A549 (cell line): ENCODE measurements around the gene GSK3A. TPM values are rescaled to one million over a fixed set of nuclear protein-coding genes. Genes with fewer than 3 reads are reported as not detected.
A peak's percentile ranks its signal among the peaks of the same experiment; 100 is the strongest.

ENCODE experiments used
- ATAC-seq, 2 experiments: fragments of 200-7000 bp in 1 of 2; fragments of >200 bp in 1 of 2; cut with Nextera tagmentation in 1 of 2; cut with Tn5 transposase in 1 of 2; 3 replicates each; pipeline versions ENCODE4 v1.8.0 to v1.9.1; 2018 to 2020; ENCODE audit warnings: mild to moderate bottlenecking in 1 of 2, moderate library complexity in 1 of 2
- CTCF ChIA-PET: fragments of 300-600 bp; sonication (Branson Sonifier 250); formaldehyde crosslinking; extraction: SDS; loops from one replicate; lab custom pipeline; 2021; ENCODE audit warnings: antibody characterized with exemption, inconsistent platforms; lab: Yijun Ruan, JAX
- POLR2A ChIA-PET: fragments of 350-600 bp; formaldehyde crosslinking; extraction: SDS; loops from one replicate; lab custom pipeline; 2021; ENCODE audit warnings: antibody characterized with exemption, inconsistent platforms; lab: Yijun Ruan, JAX
- DNase-seq, 2 experiments: peaks; one replicate each; pipeline versions ENCODE4 v3.0.0 to v3.0.0-alpha.2; 2011 to 2016; ENCODE audit warnings: low read depth in 1 of 2, low spot score in 1 of 2
- FAIRE-seq: peaks from 2 replicates; lab custom pipeline; 2011; peaks lifted over from hg19 to GRCh38; lab: Jason Lieb, UNC
- H3K27ac ChIP-seq, 2 experiments: fragments of >200 bp; sonication (Bioruptor Twin); formaldehyde crosslinking; 3 replicates each; pipeline ENCODE4 v1.5.1; 2016 to 2017
- H3K4me1 ChIP-seq: fragments of >200 bp; sonication (Bioruptor Twin); formaldehyde crosslinking; 3 replicates; pipeline ENCODE4 v1.6.1; 2016
- H3K4me2 ChIP-seq: fragments of >200 bp; sonication (Bioruptor Twin); formaldehyde crosslinking; 3 replicates; pipeline ENCODE4 v1.6.1; 2016
- H3K4me3 ChIP-seq: fragments of >200 bp; sonication (Bioruptor Twin); formaldehyde crosslinking; 3 replicates; pipeline ENCODE4 v1.5.1; 2016
- H3K9me3 ChIP-seq: fragments of >200 bp; sonication (Bioruptor Twin); formaldehyde crosslinking; 3 replicates; pipeline ENCODE4 v1.6.1; 2016
- BCL3 ChIP-seq: fragments of >200 bp; sonication (Bioruptor Twin); formaldehyde crosslinking; IDR thresholded peaks from 3 replicates; pipeline ENCODE4 v1.6.1; 2016
- CBX8 ChIP-seq: fragments of 200-600 bp; sonication (generic); IDR thresholded peaks from 2 replicates; pipeline ENCODE4 v1.6.1; 2016
- ELK1 ChIP-seq: fragments of 150-350 bp; IDR thresholded peaks from 2 replicates; pipeline ENCODE4 v1.6.1; 2014; ENCODE audit warnings: low read depth, mild to moderate bottlenecking, low read length
- EP300 ChIP-seq, 2 experiments: fragments of >200 bp; sonication (Bioruptor Twin); formaldehyde crosslinking; IDR thresholded peaks; 2 replicates in 1 of 2; 3 replicates in 1 of 2; pipeline ENCODE4 v1.6.1; 2016 to 2017
- ESRRA ChIP-seq: fragments of 150-350 bp; IDR thresholded peaks from 2 replicates; pipeline ENCODE4 v1.6.1; 2014; ENCODE audit warnings: mild to moderate bottlenecking, low read length, borderline replicate concordance
- FOSL2 ChIP-seq, 2 experiments: fragments of 450-650 bp in 1 of 2; fragments of >200 bp in 1 of 2; sonication (Bioruptor Twin) in 1 of 2; formaldehyde crosslinking; IDR thresholded peaks; 2 replicates each; pipeline versions ENCODE4 v1.5.0 to v1.6.1; 2016 to 2020; ENCODE audit warnings: mild to moderate bottlenecking in 1 of 2, moderate library complexity in 1 of 2
- GATA3 ChIP-seq: IDR thresholded peaks from 2 replicates; pipeline ENCODE4 v1.6.1; 2012; ENCODE audit warnings: borderline replicate concordance
- HEYL ChIP-seq: fragments of 250-450 bp; sonication (Bioruptor Pico); IDR thresholded peaks from 2 replicates; pipeline ENCODE4 v1.8.0; 2021; ENCODE audit warnings: mild to moderate bottlenecking, moderate library complexity
- HMGXB4 ChIP-seq: fragments of 250-450 bp; sonication (Bioruptor Pico); IDR thresholded peaks from 2 replicates; pipeline ENCODE4 v1.5.0; 2021; ENCODE audit warnings: mild to moderate bottlenecking, moderate library complexity, borderline replicate concordance
- MAFK ChIP-seq: fragments of 450-650 bp; IDR thresholded peaks from 2 replicates; pipeline ENCODE4 v1.6.1; 2014; ENCODE audit not compliant: partially characterized antibody
- MAX ChIP-seq: IDR thresholded peaks from 2 replicates; pipeline ENCODE4 v1.6.1; 2012
- NFE2L2 ChIP-seq: fragments of 150-350 bp; conservative IDR thresholded peaks from 2 replicates; pipeline ENCODE4 v1.6.1; 2014; ENCODE audit warnings: low read length
- POLR2AphosphoS2 ChIP-seq: conservative IDR thresholded peaks from 2 replicates; pipeline ENCODE4 v1.6.1; 2012; ENCODE audit warnings: low read length, improper control_type of control experiment, inconsistent platforms
- SMC3 ChIP-seq: fragments of >200 bp; sonication (Bioruptor Twin); formaldehyde crosslinking; IDR thresholded peaks from 3 replicates; pipeline ENCODE4 v1.6.1; 2018; ENCODE audit warnings: inconsistent platforms
- SREBF2 ChIP-seq: fragments of 450-650 bp; IDR thresholded peaks from 2 replicates; pipeline ENCODE4 v1.6.1; 2014; ENCODE audit warnings: mild to moderate bottlenecking, moderate library complexity
- TP53 ChIP-seq: fragments of 250-450 bp; sonication (Bioruptor Pico); IDR thresholded peaks from 2 replicates; pipeline ENCODE4 v1.5.0; 2021; ENCODE audit warnings: mild to moderate bottlenecking, moderate library complexity
- WGBS: methylation state at CpG from one replicate; pipeline ENCODE4 v1.1.6; 2017; ENCODE audit errors: missing lambda C conversion rate; 5-methylcytosine and 5-hydroxymethylcytosine counted together
- polyA plus RNA-seq, 4 experiments: library from polyadenylated mRNA; depleted of rRNA in 3 of 4; stranded (reverse); fragments of >200 nt; fragmentation: RNase III in 1 of 4; extraction: RNeasy Plus Mini Kit Qiagen cat#74134 plus additional on column Dnase treatment in 1 of 4; gene quantifications; 2 replicates in 3 of 4; 3 replicates in 1 of 4; pipeline ENCODE4 v1.2.3, GENCODE V29; 2011 to 2017

GSK3A gene
- polyA plus RNA-seq, 2 of the 4 experiments (the other 2 are of a cell fraction) = 55.2 to 85.1 TPM

- no peak for TF ChIP-seq SMC3
- TF ChIP-seq POLR2AphosphoS2 = no peak
- no peak for TF ChIP-seq EP300 (IDR thresholded peaks at IDR 0.05)
- TF ChIP-seq CBX8 = no peak
- TF ChIP-seq HMGXB4 (CRISPR knock-in tag) = no peak
- TF ChIP-seq HEYL (CRISPR knock-in tag) = no peak
- no peak for TF ChIP-seq SREBF2
- TF ChIP-seq MAFK = peak; percentile 98
- ATAC-seq (no peak), DNase-seq (no peak), FAIRE-seq (no peak)
- no peak overlapping the region for H3K4me3 ChIP-seq
- peak overlapping the region in 1 of 2 experiments; percentile 94; a peak in 2 of 6 replicates for H3K27ac ChIP-seq
- H3K9me3 ChIP-seq = no peaks in the 10 kb centered on the region
- peak overlapping the region; percentile 100; the same call in 2 of the 3 replicates for H3K4me2 ChIP-seq
- 83% methylated on average over 13 of the region's 13 CpGs for WGBS
- ChIA-PET POLR2A (interaction anchor here (0.9 kb wide), 1 partner anchor 10 kb away, joined by 3 read pairs; no protein-coding TSS in a partner anchor), CTCF (interaction anchor here (0.9 to 23.7 kb wide), 7 partner anchors 8 to 153 kb away, joined by 3 to 616 read pairs (median 4); partner anchors contain the start of genes GSK3A, PAFAH1B3 and PRR19)
- peaks cover 47% of the 10 kb centered on the region for H3K4me1 ChIP-seq
These were observed 44.1 kb upstream of the GSK3A start for GRCh38 chr19:42286349-42287016.

- WGBS = 91% methylated on average over 6 of the region's 6 CpGs
- ChIA-PET POLR2A (no interaction called here), CTCF (interaction anchor here (13.5 to 23.7 kb wide), 3 partner anchors 8 to 44 kb away, joined by 212 to 616 read pairs (median 224); partner anchors contain the start of genes GSK3A, PAFAH1B3 and PRR19)
These were observed 43.6 kb upstream of the GSK3A start for GRCh38 chr19:42285988-42286348.

DNA sequence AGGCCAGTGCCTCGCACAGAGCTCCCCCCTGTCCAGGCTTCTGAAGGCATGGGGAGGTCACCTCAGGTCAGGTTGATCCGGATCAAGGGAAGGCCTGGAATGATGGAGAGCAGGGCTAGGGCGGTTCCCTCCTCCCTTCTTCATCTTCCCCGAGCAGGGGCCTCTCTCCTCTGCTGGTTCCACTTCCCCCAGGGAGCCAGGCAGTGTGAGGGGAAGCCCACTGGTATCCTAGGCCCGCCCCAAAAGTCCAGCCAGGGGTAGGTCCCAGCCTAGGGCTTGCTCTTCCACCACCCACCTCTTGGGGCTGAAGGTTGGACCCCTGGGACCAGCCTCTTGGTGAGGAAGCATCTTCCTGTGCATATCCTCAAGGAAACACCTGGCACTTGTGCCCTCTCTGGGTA is 43.1 kb upstream of the GSK3A start:
- Histone ChIP-seq H3K4me2 (peak overlapping the region; percentile 100), H3K27ac (peak overlapping the region; percentile 94 to 98; a peak in 4 of 6 replicates), H3K9me3 (no peaks in the 10 kb centered on the region), H3K4me3 (peak overlapping the region; percentile 76; the same call in 2 of the 3 replicates), H3K4me1 (peaks cover 48% of the 10 kb centered on the region)
- ATAC-seq = no peak
- WGBS = 93% methylated on average over 5 of the region's 5 CpGs
- ChIA-PET POLR2A (no interaction called here), CTCF (interaction anchor here (0.8 to 23.7 kb wide), 4 partner anchors 15 to 177 kb away, joined by 3 to 616 read pairs (median 108); partner anchors contain the start of genes GSK3A, PAFAH1B3 and PRR19)
- TF ChIP-seq ESRRA = no peak
- no peak for FAIRE-seq
- peak in 1 of 2 experiments; percentile 48 for DNase-seq

More at GRCh38 chr19:42285988-42286348, 43.6 kb upstream of the GSK3A start:
- no peak overlapping the region for H3K4me3 ChIP-seq
- TF ChIP-seq GATA3 (no peak), NFE2L2 (0 out of 2 replicates have a peak, but pooled peaks have one; percentile 2)
- no peaks in the 10 kb centered on the region for H3K9me3 ChIP-seq
- ATAC-seq (no peak), DNase-seq (no peak), FAIRE-seq (no peak)
- peaks cover 47% of the 10 kb centered on the region for H3K4me1 ChIP-seq
- H3K27ac ChIP-seq = peak overlapping the region in 1 of 2 experiments; percentile 94; a peak in 3 of 6 replicates
- H3K4me2 ChIP-seq = peak overlapping the region; percentile 100

GRCh38 chr19:42284591-42285341 is 42.4 kb upstream of the GSK3A start:
- H3K4me1 ChIP-seq = peaks cover 48% of the 10 kb centered on the region
- FAIRE-seq (no peak), DNase-seq (no peak), ATAC-seq (no peak)
- H3K4me2 ChIP-seq = peak overlapping the region; percentile 100
- TF ChIP-seq ELK1 = no peak
- TF ChIP-seq TP53 (CRISPR knock-in tag) = peak; percentile 61; the same call in 1 of the 2 replicates
- 0 out of 2 replicates have a peak, but pooled peaks have one; percentile 6 for TF ChIP-seq MAX
- TF ChIP-seq FOSL2 (IDR thresholded peaks at IDR 0.05) = no peak
- 0 out of 2 replicates have a peak, but pooled peaks have one; percentile 16 for TF ChIP-seq FOSL2 (CRISPR knock-in tag; IDR thresholded peaks at IDR 0.05)
- 0 out of 3 replicates have a peak, but pooled peaks have one; percentile 0 for TF ChIP-seq BCL3
- 37% methylated on average over 26 of the region's 41 CpGs for WGBS
- ChIA-PET CTCF (interaction anchor here (0.8 to 23.7 kb wide), 4 partner anchors 15 to 176 kb away, joined by 3 to 616 read pairs (median 108); partner anchors contain the start of genes GSK3A, PAFAH1B3 and PRR19), POLR2A (no interaction called here)
- H3K9me3 ChIP-seq = no peaks in the 10 kb centered on the region
- H3K4me3 ChIP-seq = peak overlapping the region; percentile 76
- peak overlapping the region; percentile 94 to 98 for H3K27ac ChIP-seq
